Hepatocyte (in vitro differentiated cells): Measurements from ENCODE around the gene PLEKHG3. TPM values are rescaled to one million over a fixed set of nuclear protein-coding genes. Genes with fewer than 3 reads are reported as not detected.

Experiments used
- DNase-seq: peaks from one replicate; pipeline ENCODE4 v3.0.0-alpha.2; 2016; ENCODE audit warnings: low spot score
- H2AFZ ChIP-seq: fragments of 200-600 bp; sonication (generic); 2 replicates; pipeline ENCODE4 v1.6.0; 2016; ENCODE audit warnings: antibody characterized with exemption, mild to moderate bottlenecking
- H3K27ac ChIP-seq: fragments of 200-600 bp; sonication (generic); 2 replicates; pipeline ENCODE4 v1.5.1; 2016; ENCODE audit warnings: mild to moderate bottlenecking
- H3K27me3 ChIP-seq: fragments of 200-600 bp; sonication (generic); 2 replicates; pipeline ENCODE4 v1.6.1; 2016
- H3K36me3 ChIP-seq: fragments of 200-600 bp; sonication (generic); replicated peaks from 2 replicates; pipeline ENCODE4 v1.5.1; 2016; ENCODE audit warnings: low read depth; ENCODE audit not compliant: insufficient read depth
- H3K4me1 ChIP-seq: fragments of 200-600 bp; sonication (generic); 2 replicates; pipeline ENCODE4 v1.5.1; 2016; ENCODE audit warnings: mild to moderate bottlenecking, moderate library complexity; ENCODE audit not compliant: insufficient read depth
- H3K4me2 ChIP-seq: fragments of 200-600 bp; sonication (generic); 2 replicates; pipeline ENCODE4 v1.6.0; 2016
- H3K4me3 ChIP-seq: fragments of 200-600 bp; sonication (generic); 2 replicates; pipeline ENCODE4 v1.5.1; 2016; ENCODE audit warnings: mild to moderate bottlenecking
- H3K79me2 ChIP-seq: fragments of 200-600 bp; sonication (generic); 2 replicates; pipeline ENCODE4 v1.6.0; 2017; ENCODE audit warnings: mild to moderate bottlenecking
- H3K9me2 ChIP-seq: fragments of 200-600 bp; sonication (generic); replicated peaks from 2 replicates; pipeline ENCODE4 v1.6.0; 2017; ENCODE audit warnings: mild to moderate bottlenecking; ENCODE audit not compliant: insufficient read depth
- H3K9me3 ChIP-seq: fragments of 200-600 bp; sonication (generic); 2 replicates; pipeline ENCODE4 v1.5.1; 2016; ENCODE audit warnings: low read depth, mild to moderate bottlenecking
- H4K20me1 ChIP-seq: fragments of 200-600 bp; sonication (generic); 2 replicates; pipeline ENCODE4 v1.6.0; 2016; ENCODE audit warnings: mild to moderate bottlenecking; ENCODE audit not compliant: insufficient read depth, poor library complexity, severe bottlenecking
- EZH2 ChIP-seq: fragments of 200-600 bp; sonication (generic); IDR thresholded peaks from 2 replicates; pipeline ENCODE4 v1.6.1; 2016; ENCODE audit warnings: antibody characterized with exemption, mild to moderate bottlenecking, borderline replicate concordance
- EZH2phosphoT487 ChIP-seq: fragments of 200-600 bp; sonication (generic); IDR thresholded peaks from one replicate; pipeline ENCODE4 v1.6.1; 2018; ENCODE audit warnings: antibody characterized with exemption, mild to moderate bottlenecking, low read depth, moderate library complexity; ENCODE audit not compliant: unreplicated experiment, severe bottlenecking
- WGBS: methylation state at CpG from one replicate; pipeline ENCODE4 v1.1.6; 2016; ENCODE audit warnings: low lambda C conversion rate; ENCODE audit errors: missing lambda C conversion rate; 5-methylcytosine and 5-hydroxymethylcytosine counted together
- polyA plus RNA-seq: library from polyadenylated mRNA; unstranded; fragments of >200 nt; fragmentation: Nextera tagmentation; extraction: Ambion mirVana; gene quantifications from 2 replicates; pipeline ENCODE4 v1.2.1, GENCODE V29; 2016
- total RNA-seq: library from RNA; depleted of rRNA; stranded (reverse); fragments of >200 nt; gene quantifications from 2 replicates; pipeline ENCODE4 v1.2.3, GENCODE V29; 2014
- TF ChIP-seq, protein P1 (sequence below): fragments of 200-600 bp; sonication (generic); IDR thresholded peaks from 2 replicates; pipeline ENCODE4 v1.5.1; 2016; ENCODE audit warnings: antibody characterized with exemption, mild to moderate bottlenecking; ENCODE audit not compliant: poor library complexity

The PLEKHG3 gene
- total and polyA plus RNA-seq, 2 experiments from 2014 or later, result 42.7 to 54.2 TPM

DNA sequence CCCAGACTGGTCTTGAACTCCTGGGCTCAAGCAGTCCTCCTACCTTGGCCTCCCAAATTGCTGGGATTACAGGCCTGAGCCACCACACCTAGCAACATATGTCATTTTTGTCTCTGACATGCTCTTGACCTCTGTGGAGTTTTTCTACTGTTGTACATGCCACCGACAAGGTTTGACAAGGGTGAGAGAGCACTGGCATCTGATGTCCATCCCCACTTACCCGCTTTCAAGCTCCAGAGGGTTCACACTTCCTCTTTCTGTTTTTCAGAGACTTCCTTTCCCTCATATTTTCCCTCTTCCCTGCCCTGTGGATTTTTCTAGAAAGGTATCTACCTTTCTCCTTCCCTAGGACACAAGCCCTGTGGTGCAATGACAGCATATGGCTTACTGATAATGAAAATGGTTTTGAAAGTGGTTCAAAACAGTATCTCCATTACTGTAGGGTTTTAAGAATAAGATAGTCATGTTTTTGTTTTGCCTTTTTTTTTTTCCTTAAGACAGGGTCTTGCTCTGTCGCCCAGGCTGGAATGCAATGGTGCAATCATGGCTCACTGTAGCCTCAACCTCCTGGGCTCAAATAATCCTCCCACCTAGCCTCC, 27.7 kb upstream of the PLEKHG3 start:
- Histone ChIP-seq H3K9me3 (no peaks in the 10 kb centered on the region), H2AFZ (no peak overlapping the region), H3K4me2 (no peak overlapping the region), H3K36me3 (no peaks in the 10 kb centered on the region), H4K20me1 (no peaks in the 10 kb centered on the region), H3K27ac (no peak overlapping the region), H3K4me3 (no peak overlapping the region), H3K79me2 (no peaks in the 10 kb centered on the region), H3K27me3 (no peaks in the 10 kb centered on the region), H3K4me1 (peaks cover 22% of the 10 kb centered on the region), H3K9me2 (no peaks in the 10 kb centered on the region)
- WGBS, result 92% methylated on average over 3 of the region's 3 CpGs
- DNase-seq, result no peak
- TF ChIP-seq, protein P1, sequence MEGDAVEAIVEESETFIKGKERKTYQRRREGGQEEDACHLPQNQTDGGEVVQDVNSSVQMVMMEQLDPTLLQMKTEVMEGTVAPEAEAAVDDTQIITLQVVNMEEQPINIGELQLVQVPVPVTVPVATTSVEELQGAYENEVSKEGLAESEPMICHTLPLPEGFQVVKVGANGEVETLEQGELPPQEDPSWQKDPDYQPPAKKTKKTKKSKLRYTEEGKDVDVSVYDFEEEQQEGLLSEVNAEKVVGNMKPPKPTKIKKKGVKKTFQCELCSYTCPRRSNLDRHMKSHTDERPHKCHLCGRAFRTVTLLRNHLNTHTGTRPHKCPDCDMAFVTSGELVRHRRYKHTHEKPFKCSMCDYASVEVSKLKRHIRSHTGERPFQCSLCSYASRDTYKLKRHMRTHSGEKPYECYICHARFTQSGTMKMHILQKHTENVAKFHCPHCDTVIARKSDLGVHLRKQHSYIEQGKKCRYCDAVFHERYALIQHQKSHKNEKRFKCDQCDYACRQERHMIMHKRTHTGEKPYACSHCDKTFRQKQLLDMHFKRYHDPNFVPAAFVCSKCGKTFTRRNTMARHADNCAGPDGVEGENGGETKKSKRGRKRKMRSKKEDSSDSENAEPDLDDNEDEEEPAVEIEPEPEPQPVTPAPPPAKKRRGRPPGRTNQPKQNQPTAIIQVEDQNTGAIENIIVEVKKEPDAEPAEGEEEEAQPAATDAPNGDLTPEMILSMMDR, result no peak
- TF ChIP-seq EZH2 (no peak), EZH2phosphoT487 (no peak)

DNA sequence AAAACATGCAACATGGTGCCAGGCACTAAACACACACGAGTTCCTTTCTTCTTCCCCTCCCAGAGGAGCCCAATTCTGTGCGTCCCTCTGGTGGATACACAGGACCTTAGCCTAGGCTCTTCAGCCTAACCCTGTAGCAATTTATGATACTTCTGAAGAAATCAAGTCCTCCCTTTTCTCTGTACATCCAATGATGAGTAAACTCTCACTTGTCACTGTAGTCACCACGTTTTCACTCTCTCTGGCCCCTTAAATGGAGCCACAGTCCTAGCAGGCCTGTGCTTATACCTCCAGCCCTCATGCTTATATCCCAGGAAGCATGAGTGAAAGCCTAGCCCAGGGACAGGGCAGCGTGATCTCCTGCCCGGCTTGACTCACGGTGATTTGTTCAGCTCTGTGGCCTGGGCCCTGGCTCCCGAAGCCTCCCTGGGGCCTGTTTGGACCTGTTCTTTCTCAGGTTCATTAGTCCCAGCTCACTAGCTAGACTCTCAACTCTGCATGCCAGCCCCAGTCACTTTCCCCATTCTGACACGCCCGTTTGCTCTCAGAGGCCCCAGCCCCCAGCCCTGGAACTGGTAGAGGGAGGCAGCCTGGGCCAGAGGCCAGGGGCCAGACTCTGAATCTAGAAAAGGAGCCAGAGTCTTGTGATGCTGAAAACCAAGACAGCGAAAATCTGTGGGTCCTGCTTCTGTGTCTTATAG, 24.1 kb upstream of the PLEKHG3 start:
- H3K4me3 ChIP-seq, result no peak overlapping the region
- no peaks in the 10 kb centered on the region for H3K9me3 ChIP-seq
- peaks cover 36% of the 10 kb centered on the region for H3K4me1 ChIP-seq
- H4K20me1 ChIP-seq, result no peaks in the 10 kb centered on the region
- H3K36me3 ChIP-seq, result no peaks in the 10 kb centered on the region
- H3K27ac ChIP-seq, result peak overlapping the region; percentile 86
- no peak overlapping the region for H3K4me2 ChIP-seq
- H2AFZ ChIP-seq, result peak overlapping the region; percentile 2
- TF ChIP-seq, protein P1, result no peak
- TF ChIP-seq EZH2phosphoT487 (no peak), EZH2 (no peak)
- no peaks in the 10 kb centered on the region for H3K79me2 ChIP-seq
- WGBS, result 68% methylated on average over 10 of the region's 10 CpGs
- no peaks in the 10 kb centered on the region for H3K27me3 ChIP-seq
- peak; percentile 60 for DNase-seq
- no peaks in the 10 kb centered on the region for H3K9me2 ChIP-seq

DNA sequence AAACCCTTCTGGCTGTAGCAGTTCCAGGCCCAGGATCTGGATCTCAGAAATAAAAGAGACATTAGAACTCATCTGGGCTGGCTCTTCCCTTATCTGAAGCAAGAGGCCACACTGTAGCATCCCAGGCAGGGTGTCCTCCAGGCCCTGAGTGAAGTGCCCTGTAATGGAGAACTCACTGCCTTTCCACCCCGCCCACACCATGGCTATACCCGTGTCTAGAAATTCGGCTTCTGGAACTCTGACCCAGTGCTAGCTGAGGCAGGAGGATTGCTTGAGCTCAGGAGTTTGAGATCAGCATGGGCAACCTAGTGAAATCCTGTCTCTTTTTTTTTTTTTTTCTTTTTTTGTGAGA, 23.5 kb upstream of the PLEKHG3 start:
- Histone ChIP-seq H3K27me3 (no peaks in the 10 kb centered on the region), H3K36me3 (no peaks in the 10 kb centered on the region), H3K4me2 (no peak overlapping the region), H3K27ac (peak overlapping the region; percentile 86), H4K20me1 (no peaks in the 10 kb centered on the region), H3K4me3 (no peak overlapping the region), H3K4me1 (peaks cover 36% of the 10 kb centered on the region), H2AFZ (peak overlapping the region; percentile 2), H3K79me2 (no peaks in the 10 kb centered on the region), H3K9me2 (no peaks in the 10 kb centered on the region), H3K9me3 (no peaks in the 10 kb centered on the region)
- 85% methylated on average over 3 of the region's 3 CpGs for WGBS
- TF ChIP-seq, protein P1, result no peak
- no peak for TF ChIP-seq EZH2
- TF ChIP-seq EZH2phosphoT487, result no peak
- DNase-seq, result no peak
